ENCODE data around the gene ATG4C.

ATG4C gene

DNA sequence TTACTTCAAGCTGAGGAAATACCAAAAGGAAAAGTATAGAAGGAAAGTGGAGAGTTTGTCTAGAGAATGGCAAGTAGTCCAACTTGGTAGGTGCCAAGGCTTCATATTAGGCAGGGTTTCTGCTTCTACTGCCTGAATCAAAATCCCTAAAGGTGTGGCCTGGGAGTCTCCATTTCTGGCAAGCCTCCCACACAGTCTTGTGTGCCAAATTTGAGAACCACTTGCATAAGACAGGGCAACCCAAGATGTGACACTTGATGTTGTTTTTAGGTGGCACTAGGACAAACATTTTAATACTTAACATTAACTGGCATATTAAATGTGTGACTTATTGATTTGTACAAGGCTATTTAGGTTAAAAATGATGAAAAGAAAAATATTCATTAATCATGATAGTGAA, 60.1 kb downstream of the ATG4C start:
- no peak for DNase-seq

DNA sequence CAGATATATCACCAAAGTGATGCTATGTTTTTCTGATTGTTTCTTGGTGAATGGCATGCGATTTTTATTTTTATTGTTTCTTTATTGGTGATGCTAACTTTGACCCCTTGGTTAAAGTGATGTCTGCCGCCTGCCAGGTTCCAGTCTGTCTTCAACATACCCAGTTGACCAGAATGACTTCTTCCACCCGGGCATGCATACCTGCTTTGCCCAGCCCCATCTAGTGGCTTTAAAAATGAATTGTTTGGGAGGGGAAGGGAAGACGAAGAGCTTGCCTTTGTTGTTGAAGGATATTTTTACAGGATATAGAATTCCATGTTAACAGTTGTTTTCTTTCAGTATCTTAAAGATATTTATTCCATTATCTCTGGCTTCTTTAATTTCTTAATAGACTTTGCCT, 65.1 kb downstream of the ATG4C start:
- no peak for DNase-seq

DNA sequence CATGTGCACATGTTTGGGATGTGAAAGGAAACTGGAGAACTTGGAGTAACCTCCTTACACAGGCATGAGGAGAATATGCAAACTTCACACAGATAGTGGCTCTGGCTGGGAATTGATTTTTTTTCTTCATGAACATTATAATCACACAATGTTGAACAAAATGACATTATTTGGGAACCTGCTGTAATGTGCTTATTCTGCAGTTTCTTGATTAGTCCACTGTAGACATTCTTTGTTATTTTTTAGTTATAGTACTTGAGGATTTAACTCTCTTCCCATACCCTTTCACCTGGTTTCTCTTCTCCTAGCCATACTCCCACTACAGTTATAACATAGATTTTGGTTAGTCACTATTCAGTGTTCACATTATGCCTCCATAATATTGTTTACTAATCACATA, 68.3 kb downstream of the ATG4C start:
- DNase-seq = no peak

DNA sequence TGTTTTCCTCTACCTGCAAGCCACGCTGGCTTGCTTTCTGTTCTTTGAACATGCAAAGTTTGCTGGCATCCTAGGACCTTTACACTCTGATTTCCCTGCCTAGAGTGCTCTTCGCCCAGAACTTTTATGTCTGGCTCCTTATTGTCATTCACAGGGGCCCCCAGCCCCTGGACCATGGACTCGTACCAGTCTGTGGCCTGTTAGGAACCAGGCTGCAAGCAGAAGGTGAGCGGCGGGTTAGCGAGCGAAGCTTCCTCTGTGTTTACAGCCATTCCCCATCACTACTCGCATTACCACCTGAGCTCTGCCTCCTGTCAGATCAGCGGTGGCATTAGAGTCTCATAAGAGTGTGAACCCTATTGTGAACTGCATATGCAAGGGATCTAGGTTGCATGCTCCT, 73.0 kb downstream of the ATG4C start:
- DNase-seq = no peak

DNA sequence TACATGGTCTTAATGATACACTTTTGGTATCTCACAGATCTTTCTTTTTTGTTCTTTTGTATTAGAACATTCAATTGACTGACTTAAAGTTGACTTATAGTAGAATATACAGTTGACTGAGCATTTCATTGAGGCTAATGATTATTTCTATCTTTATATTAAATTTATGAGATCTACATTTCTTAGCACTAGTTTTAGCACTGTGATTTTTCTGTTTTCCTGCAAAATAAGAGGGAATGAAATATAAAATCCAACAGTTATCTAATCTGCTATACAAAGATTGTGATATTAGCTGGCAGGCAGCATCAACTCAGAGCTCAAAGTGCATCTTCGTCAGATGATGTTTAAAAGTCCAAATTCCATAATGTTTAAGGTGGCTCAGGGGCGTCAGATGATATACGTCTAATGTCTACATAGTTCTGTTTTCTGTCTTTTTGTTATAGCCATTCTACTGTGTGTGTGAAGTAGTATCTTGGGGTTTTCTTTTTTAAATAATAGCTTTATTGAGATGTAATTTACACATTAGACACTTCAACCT, 85.4 kb downstream of the ATG4C start:
- DNase-seq = no peak

DNA sequence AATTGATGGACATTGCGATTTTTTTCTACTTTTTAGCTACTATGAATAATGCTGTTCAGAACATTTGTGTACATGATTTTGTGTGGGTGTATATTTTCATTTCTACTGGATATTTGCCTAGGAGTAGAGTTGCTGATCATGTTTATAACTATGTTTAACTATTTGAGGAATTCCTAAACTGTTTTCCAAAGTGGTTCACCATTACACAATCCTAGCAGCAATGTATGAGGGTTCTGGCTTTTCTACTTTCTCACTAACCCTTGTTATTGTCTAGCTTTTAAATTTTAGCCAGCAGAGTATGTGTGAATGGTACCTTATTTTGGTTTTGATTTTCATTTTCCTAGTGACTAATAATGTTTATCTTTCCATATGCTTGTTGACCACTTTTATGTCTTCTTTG, 86.2 kb downstream of the ATG4C start:
- DNase-seq = no peak

DNA sequence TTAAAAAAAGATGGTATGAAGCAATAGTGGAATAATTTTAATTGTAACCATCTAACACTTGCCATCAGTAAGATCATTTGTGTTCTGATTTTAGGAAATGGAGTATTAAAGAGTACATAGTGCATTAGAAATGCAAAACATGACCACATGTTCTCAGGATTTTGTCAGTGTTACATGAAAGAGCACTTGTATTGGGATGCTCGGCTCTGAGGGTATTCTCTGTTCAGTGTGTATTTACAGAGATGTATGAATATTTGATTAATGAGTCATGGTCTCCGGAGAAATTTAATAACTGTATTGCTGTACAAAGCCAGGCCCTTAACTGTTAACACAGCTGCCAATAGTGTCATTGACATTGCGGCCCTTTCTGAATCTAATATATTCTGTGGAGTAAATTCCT, 91.7 kb downstream of the ATG4C start:
- no peak for DNase-seq

DNA sequence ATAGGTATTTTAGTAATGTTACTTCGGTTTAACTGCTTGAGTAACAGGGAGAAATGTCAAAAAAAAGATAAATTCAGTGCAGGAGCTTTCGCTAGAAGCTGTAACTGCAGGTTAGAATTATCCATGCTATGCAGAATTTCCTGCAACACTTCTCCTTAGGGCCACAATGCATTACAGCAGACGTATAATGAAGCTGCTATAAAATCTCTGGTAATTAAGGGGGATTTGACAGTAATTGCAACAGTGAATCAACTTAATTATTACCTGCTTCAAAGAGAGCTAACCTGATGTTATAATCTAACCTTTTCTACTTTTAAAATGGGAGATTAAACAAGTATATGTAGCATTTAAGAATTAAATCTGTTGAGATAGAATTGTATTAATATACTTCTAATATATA, 92.6 kb downstream of the ATG4C start:
- no peak for DNase-seq

DNA sequence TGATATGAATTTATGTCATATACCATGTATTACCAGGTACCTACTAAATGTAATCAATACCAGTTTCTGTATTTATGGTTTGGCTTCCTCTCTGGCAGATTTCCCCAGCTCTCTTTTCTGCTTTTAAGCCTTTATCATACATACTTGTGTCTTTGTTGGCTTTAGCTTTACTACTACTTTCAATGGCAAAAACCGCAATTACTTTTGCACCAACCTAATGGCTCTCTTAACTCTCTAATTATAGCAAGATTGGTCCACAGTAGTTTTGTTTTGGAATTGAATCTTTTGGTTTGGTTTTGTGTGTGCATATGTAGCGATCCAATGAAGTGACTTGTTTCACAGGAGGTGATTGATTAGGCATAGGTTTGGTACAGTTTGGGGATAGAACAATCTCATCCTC, 93.6 kb downstream of the ATG4C start:
- DNase-seq = no peak

DNA sequence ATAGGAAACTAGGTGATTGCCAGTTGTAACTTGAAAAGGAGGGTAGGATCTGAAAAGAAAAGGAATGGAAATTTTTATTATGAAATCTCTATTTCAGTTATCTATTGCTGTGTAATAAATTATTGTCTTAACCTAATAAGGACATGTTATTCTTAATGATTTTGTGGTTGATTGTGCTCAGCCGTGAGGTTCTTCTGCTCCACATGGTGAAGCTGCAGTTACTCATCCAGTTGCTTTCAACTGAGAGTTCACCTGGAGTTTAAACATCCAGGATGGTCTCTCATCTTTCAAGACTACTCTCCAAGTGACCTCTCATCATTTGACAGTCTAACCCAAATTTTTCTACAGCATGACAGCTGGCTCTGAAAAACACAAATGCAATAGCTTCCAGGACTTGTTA, 96.0 kb downstream of the ATG4C start:
- DNase-seq = no peak

DNA sequence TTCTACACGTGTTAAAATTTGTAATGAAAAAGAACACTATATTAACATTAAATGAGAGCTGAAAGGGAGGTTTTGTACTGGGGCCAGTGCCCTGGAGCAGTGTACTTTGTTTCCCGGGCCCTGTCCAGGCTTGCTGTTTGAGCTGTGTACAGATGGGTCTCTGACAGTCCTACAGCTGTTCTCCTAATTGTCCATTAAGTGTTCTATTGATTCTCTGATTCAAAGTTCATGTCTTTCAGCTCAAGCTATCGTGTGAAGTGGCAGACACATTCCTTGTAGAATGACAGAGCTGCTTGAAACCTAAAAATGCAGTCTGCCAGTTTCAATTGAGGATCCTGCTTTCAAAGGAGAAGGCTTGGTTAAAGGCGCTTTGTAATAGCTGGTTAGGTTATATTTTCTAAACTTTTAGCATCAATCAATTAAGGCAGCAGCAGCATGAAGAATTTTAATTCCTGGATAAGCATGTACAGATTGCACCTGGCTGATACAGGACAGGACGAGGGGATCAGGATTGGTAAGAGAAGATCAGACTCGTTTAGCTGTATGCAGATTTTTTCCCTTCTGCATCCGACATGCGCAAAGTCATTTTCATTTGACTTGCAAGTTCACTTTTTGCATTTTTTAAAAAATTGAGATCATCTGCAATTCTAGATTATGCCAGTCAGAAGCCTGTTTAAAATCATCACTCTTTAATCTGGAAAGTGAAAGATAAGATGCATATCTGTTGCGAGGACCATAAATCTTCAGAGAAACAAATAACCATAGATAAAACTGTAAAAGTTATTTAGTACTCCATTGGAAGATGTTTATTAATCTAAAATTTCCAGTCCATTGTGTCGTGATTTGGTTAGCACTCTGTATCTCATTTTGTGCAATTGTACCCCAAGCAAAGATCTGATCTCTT, 98.5 kb downstream of the ATG4C start:
- no peak for DNase-seq

DNA sequence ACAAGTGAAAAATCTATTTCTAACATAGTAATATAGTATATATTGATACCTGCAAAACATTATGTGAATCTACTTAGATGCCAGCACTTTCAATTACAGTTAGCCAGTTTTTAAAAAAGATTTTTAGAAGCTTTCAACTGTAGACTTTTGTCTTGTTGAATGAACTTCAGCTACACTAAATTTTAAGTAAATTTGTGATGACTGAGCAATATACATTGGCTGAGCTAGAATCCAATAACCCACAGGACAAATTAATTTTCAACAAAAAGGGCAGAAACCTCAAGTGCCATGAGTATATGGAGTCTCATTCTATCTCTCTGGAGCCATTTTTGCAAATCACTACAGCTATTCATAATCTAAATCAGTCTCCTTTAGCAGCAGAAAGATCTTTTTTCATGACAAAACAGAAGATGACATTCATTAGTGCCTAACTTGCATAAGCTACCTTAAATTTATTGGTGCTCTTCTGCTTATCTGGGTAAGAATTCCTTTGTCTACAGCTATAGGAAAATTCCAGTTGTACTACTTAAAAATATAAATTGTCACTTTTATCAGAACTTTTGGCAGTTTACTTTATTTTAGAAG, 100.3 kb downstream of the ATG4C start:
- DNase-seq = no peak

DNA sequence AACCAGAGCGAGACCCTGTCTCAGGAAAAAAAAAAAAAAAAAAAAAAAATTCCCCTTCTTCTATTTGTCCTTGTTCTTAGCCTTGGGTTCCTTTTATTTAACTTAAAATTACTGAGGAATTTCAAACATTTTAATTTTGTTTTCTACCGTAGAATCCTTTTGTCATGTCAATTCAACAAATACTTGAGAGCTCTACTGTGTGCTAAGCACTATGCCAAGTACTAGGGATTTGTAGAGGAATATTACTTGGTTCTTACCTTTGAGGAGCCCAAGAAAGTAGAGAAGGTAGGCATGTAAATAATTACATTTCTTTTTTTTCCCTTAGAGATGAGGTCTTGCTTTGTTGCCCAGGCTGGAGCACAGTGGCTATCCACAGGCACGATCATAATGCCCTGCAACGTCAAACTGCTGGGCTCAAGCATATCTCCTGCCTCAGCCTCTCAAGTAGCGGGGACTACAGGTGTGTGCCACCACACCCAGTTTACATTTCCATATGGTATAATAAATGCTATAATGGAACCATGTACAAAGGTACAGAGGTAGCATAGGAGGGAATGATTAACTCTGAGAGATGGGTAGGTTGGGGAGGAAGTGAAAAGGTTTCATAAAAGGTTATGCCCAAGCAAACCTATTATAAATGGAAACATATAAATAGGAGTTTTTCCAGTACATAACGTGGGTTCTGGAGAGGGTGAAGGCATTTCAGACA, 104.0 kb downstream of the ATG4C start:
- no peak for DNase-seq

DNA sequence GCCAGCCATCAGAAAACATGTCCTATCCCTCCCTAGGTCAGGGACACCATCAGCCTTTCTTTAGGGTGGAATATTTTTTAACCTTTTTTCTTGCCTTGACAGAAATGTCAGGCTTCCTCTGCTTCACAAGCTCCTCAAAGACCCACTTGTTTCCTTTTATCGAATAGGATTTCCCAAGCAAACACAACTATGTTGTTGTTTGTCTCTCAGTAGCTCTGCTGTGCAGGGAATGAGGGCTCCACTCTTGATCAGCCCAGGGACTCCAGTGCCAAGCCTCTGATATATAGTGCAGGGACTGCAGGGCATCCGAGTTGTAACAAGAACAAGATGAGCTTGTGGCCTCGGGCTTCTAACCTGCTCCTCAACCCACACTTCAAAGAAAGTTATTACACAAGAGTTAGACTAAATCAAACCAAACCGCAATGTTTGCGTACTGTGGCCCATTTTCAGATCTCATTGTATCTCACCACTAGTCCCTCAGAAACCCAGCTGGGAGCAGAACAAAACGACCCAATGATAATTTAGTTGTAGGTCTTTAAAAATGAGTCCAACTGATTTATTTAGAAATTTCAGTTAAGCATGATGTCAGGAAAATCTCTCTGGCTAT, 108.1 kb downstream of the ATG4C start:
- no peak for DNase-seq

DNA sequence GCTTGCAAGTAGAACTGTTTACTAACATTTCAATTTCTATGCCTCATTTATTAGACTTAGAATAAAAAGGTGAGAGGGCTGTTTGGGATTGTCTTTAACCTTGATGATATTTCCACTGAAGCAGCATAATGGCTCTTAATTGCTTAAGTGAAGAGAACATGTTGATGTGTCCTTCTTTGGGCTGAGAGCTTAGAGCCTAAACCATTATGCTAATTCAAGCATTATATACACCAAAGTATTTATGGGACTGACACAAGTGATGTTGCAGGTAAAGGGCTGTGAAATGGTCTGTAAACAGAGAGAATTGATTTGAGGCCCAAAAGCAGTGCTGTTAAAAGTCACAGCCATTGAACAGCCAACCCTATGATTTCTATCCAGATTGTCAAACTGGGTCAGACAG, 113.9 kb downstream of the ATG4C start:
- DNase-seq = no peak

DNA sequence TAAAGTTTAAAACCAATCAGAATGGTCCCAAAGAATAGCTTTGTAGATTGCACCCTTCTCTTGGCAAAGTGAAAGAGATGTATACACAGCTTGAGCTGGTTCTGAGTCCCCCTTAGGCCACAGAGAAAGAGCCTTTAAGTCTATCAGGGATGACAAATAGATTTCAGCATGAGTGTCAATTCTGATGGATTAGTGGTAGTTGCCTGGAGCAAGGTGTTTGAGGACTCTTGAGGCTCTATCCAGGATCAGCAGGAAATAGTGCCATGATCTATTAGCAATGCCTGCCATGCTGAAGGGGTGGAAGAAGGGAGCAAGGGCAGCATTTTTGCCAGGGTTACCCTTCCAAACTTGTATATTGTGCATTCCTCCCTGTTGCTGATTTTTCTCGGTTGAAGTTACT, 116.6 kb downstream of the ATG4C start:
- no peak for DNase-seq

DNA sequence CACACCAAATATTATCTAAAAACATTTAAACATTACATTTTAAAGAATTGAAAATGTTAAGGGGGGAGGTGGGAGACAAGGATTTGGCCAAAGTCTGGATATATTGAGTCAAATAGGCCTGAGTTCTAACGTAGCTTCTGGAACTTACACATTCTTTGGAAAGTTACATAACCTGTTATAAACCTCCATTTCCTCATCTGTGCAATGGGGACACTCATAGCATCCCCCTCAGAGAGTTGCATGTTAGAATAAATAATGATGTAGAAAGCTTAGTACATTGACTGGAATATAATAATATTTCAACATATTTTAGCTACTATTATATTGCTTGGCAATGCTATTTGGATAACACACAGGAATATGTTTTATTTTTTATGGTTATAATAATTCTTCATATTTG, 117.7 kb downstream of the ATG4C start:
- no peak for DNase-seq

DNA sequence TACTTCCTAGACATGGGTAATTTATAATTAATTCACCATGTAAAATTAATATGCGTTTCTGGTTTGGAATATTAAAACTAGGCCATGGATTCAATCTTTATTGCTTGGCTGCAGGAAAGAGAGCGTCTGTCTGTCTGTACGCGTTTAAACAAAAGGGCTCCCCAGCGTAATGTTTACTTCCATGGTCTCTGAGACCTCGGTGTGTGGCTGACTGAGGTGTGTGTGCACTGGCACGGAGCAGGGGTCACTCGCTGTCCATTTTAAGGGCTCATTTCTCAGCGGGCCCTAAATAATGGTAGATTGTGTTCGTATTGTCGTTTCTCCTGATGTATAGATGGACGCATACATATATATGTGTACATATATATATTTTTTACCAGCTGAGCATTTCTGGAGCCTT, 119.6 kb downstream of the ATG4C start:
- no peak for DNase-seq

DNA sequence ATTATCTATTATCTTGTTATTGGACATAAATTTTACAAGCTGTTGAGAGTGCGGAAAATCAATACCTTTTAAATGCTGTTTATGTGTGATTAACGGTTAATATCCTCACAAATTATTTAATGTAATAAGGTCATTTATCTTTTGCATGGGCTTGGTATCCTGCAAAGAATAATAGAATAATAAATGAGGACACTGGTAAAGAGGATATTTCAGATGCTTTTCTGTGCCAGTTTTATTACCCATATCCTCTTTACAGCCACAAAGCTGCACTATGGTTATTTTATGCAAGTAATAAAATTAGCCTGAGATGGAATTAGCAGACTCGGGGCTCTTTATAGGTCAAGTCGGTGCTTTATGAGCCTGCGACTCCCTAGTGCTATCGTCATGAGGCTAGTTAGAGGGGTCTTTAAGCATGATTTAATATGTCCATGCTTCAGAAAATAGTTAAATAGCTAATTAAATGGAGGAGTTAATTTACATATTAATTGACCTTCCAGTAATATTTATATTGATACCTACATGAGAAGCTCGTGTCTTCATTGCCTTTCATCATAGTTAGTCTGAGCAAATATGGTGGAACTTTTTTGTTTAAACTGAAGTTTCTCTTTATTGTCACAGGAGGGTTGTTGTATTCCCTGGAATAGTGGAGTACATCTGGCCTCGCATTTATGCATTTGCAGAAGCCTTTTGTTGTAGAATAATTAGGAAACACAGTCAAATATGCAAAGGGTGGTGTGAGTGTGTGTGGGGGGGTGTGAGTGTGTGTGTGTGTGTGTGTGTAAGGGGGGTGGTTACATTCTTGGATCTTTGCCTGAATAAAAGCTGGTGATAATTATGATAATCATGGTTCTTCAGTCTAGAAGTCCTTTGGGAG, 120.3 kb downstream of the ATG4C start:
- DNase-seq = no peak

DNA sequence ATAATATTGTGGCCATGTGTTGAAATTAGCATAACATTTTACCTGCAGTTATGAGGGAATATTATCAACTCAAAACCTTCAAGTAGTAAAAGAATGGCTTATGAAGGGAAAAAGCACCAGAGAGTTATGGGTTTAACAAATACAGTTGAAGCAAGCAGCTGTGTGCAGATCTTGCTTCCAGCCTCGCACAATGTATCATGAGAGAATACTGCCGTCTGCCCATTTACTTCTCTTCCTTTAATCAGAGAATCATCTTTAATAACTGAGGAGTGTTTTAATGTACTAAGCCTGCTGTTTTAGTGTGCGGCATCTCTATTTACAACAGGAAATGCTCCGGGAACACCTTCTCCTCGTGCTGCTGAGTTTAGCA, 120.9 kb downstream of the ATG4C start:
- no peak for DNase-seq

DNA sequence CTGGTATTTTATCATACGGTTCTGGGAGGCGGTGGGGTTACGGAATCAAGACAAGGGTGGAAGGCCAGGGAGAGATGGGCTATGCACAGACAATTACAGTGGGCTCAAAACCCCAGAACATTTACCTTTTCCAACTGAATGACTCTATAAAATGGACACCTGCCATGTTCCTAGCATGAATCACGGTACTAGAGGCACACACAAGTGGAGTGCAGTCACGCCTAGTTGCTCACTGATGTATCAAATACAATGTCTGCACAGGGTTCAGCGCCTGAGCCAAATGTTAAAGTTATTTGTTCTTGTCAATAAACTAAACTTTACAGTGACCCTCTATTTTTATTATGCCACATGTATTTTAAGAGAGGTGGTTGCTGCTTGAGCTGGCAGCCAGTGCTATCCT, 121.4 kb downstream of the ATG4C start:
- no peak for DNase-seq

DNA sequence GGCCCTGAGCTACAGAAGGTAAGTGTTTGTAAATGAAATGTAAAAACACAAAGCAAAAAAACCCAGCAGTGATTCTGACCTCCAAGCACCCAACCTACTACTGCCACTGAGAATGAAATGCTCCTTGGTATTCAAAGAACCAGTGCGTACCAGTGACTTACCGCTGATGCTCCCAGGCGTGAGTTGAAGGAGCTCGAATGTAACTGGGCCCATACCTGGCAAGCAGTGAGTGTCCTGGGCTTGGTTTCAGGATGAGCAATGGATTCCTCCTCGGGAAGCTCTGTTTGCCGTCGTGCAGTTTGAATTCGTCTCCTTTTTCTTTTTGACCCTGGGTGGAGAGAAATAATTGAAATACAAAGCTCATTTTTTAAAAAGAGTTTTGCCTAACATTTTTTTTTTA, 121.9 kb downstream of the ATG4C start:
- DNase-seq = no peak

Data from activated T-cell treated with anti-CD3 and anti-CD28 coated beads for 4 hours (primary cell).